ENCODE measurements around the gene TRABD2B.

Gene TRABD2B

GRCh38 chr1:47919113-47919833 lies 77.9 kb downstream of the TRABD2B start:
- 68% methylated on average over 3 of the region's 3 CpGs for WGBS
- H3K4me2 ChIP-seq (ENCODE audit: low read length, poor library complexity, severe bottlenecking) = no peak overlapping the region
- no peak overlapping the region for H2BK5ac ChIP-seq (ENCODE audit: low read depth, low read length, poor library complexity, severe bottlenecking)

GRCh38 chr1:47918257-47918867 lies 78.8 kb downstream of the TRABD2B start:
- Histone ChIP-seq H3K23ac (ENCODE audit: low read length in 2 of 2) (no peak overlapping the region), H3K4me2 (ENCODE audit: low read length, poor library complexity, severe bottlenecking) (no peak overlapping the region), H3K14ac (ENCODE audit: low read length in 2 of 2) (no peak overlapping the region), H3K36me3 (ENCODE audit: control insufficient read depth in 1 of 2, insufficient read depth in 2 of 2, low read depth in 1 of 2, low read length in 2 of 2) (no peaks in the 10 kb centered on the region), H3K9ac (ENCODE audit: low read length) (no peak overlapping the region), H3K18ac (ENCODE audit: low read depth in 1 of 2, low read length in 2 of 2) (no peak overlapping the region), H3K4me3 (ENCODE audit: insufficient read depth in 1 of 2, low read depth in 1 of 2, low read length in 2 of 2) (no peak overlapping the region), H2AFZ (ENCODE audit: low read depth, low read length) (no peak overlapping the region), H2BK5ac (ENCODE audit: low read depth, low read length, poor library complexity, severe bottlenecking) (no peak overlapping the region), H2AK5ac (ENCODE audit: low read length, severe bottlenecking) (no peak overlapping the region), H3K4ac (ENCODE audit: low read depth in 1 of 2, low read length in 2 of 2) (no peak overlapping the region), H3K27ac (ENCODE audit: low read length, poor library complexity, severe bottlenecking) (no peak overlapping the region), H3K27me3 (ENCODE audit: control insufficient read depth in 1 of 2, insufficient read depth in 1 of 2, low read length in 2 of 2) (peaks cover 0 to 14% of the 10 kb centered on the region in 2 experiments), H2BK120ac (ENCODE audit: low read depth, low read length) (no peak overlapping the region), H2BK15ac (ENCODE audit: low read depth, poor library complexity, severe bottlenecking) (no peak overlapping the region), H3K79me1 (replicated peaks; ENCODE audit: low read length, poor library complexity, severe bottlenecking) (no peaks in the 10 kb centered on the region), H2BK12ac (ENCODE audit: low read length in 2 of 2) (no peak overlapping the region), H4K8ac (ENCODE audit: low read length) (no peak overlapping the region), H3K4me1 (ENCODE audit: control insufficient read depth, insufficient read depth, low read depth, low read length) (no peaks in the 10 kb centered on the region), H3K9me3 (ENCODE audit: control insufficient read depth, low read length) (no peaks in the 10 kb centered on the region), H4K91ac (ENCODE audit: low read length) (no peak overlapping the region)
- WGBS = 65% methylated on average over 8 of the region's 8 CpGs
- DNase-seq = no peak

More at GRCh38 chr1:47919113-47919833, 77.9 kb downstream of the TRABD2B start:
- no peak overlapping the region for H4K8ac ChIP-seq (ENCODE audit: low read length)
- H2BK120ac ChIP-seq (ENCODE audit: low read depth, low read length) = no peak overlapping the region
- H3K27me3 ChIP-seq (ENCODE audit: control insufficient read depth in 1 of 2, insufficient read depth in 1 of 2, low read length in 2 of 2) = peaks cover 0 to 11% of the 10 kb centered on the region in 2 experiments
- H3K4me1 ChIP-seq (ENCODE audit: control insufficient read depth, insufficient read depth, low read depth, low read length) = no peaks in the 10 kb centered on the region
- H3K4me3 ChIP-seq (ENCODE audit: insufficient read depth in 1 of 2, low read depth in 1 of 2, low read length in 2 of 2) = no peak overlapping the region
- H3K23ac ChIP-seq (ENCODE audit: low read length in 2 of 2) = no peak overlapping the region
- DNase-seq = no peak
- no peak overlapping the region for H3K9ac ChIP-seq (ENCODE audit: low read length)
- no peak overlapping the region for H3K4ac ChIP-seq (ENCODE audit: low read depth in 1 of 2, low read length in 2 of 2)
- no peak overlapping the region for H2AK5ac ChIP-seq (ENCODE audit: low read length, severe bottlenecking)
- H3K79me1 ChIP-seq (replicated peaks; ENCODE audit: low read length, poor library complexity, severe bottlenecking) = no peaks in the 10 kb centered on the region
- H2AFZ ChIP-seq (ENCODE audit: low read depth, low read length) = no peak overlapping the region
- no peak overlapping the region for H2BK15ac ChIP-seq (ENCODE audit: low read depth, poor library complexity, severe bottlenecking)
- H3K9me3 ChIP-seq (ENCODE audit: control insufficient read depth, low read length) = no peaks in the 10 kb centered on the region
- no peaks in the 10 kb centered on the region for H3K36me3 ChIP-seq (ENCODE audit: control insufficient read depth in 1 of 2, insufficient read depth in 2 of 2, low read depth in 1 of 2, low read length in 2 of 2)
- no peak overlapping the region for H4K91ac ChIP-seq (ENCODE audit: low read length)
- H3K18ac ChIP-seq (ENCODE audit: low read depth in 1 of 2, low read length in 2 of 2) = no peak overlapping the region
- H3K14ac ChIP-seq (ENCODE audit: low read length in 2 of 2) = no peak overlapping the region
- H2BK12ac ChIP-seq (ENCODE audit: low read length in 2 of 2) = no peak overlapping the region
- no peak overlapping the region for H3K27ac ChIP-seq (ENCODE audit: low read length, poor library complexity, severe bottlenecking)

DNA sequence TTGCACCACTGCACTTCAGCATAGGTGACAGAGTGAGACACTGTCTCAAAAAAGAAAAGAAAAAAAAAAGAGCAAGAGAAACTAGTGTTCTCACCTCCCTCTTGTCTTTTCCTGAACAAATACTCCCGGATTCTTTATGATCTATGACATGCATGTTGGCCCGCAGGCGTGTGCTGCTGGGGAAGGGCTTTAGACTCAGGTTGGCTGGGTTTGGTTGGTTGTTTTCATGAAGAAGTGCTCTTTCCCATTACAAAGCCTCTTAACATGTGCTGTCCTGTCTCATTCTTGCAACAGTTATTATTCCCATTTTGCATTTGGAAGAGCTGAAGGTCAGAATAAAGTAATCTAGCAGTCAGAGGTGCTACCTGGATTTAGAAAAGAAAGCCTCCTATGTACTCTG lies 79.5 kb downstream of the TRABD2B start:
- Histone ChIP-seq H3K4me3 (ENCODE audit: insufficient read depth in 1 of 2, low read depth in 1 of 2, low read length in 2 of 2) (no peak overlapping the region), H3K18ac (ENCODE audit: low read depth in 1 of 2, low read length in 2 of 2) (no peak overlapping the region), H3K27me3 (ENCODE audit: control insufficient read depth in 1 of 2, insufficient read depth in 1 of 2, low read length in 2 of 2) (peaks cover 0 to 15% of the 10 kb centered on the region in 2 experiments), H2BK15ac (ENCODE audit: low read depth, poor library complexity, severe bottlenecking) (no peak overlapping the region), H2BK120ac (ENCODE audit: low read depth, low read length) (no peak overlapping the region), H3K4me1 (ENCODE audit: control insufficient read depth, insufficient read depth, low read depth, low read length) (no peaks in the 10 kb centered on the region), H2AK5ac (ENCODE audit: low read length, severe bottlenecking) (no peak overlapping the region), H3K9me3 (ENCODE audit: control insufficient read depth, low read length) (no peaks in the 10 kb centered on the region), H4K8ac (ENCODE audit: low read length) (no peak overlapping the region), H2BK12ac (ENCODE audit: low read length in 2 of 2) (no peak overlapping the region), H3K36me3 (ENCODE audit: control insufficient read depth in 1 of 2, insufficient read depth in 2 of 2, low read depth in 1 of 2, low read length in 2 of 2) (no peaks in the 10 kb centered on the region), H4K91ac (ENCODE audit: low read length) (no peak overlapping the region), H3K9ac (ENCODE audit: low read length) (no peak overlapping the region), H3K79me1 (replicated peaks; ENCODE audit: low read length, poor library complexity, severe bottlenecking) (no peaks in the 10 kb centered on the region), H3K4ac (ENCODE audit: low read depth in 1 of 2, low read length in 2 of 2) (no peak overlapping the region), H3K4me2 (ENCODE audit: low read length, poor library complexity, severe bottlenecking) (no peak overlapping the region), H3K23ac (ENCODE audit: low read length in 2 of 2) (no peak overlapping the region), H2AFZ (ENCODE audit: low read depth, low read length) (no peak overlapping the region), H2BK5ac (ENCODE audit: low read depth, low read length, poor library complexity, severe bottlenecking) (no peak overlapping the region), H3K14ac (ENCODE audit: low read length in 2 of 2) (no peak overlapping the region), H3K27ac (ENCODE audit: low read length, poor library complexity, severe bottlenecking) (no peak overlapping the region)
- DNase-seq = no peak
- WGBS = 73% methylated on average over 3 of the region's 3 CpGs

GRCh38 chr1:47915677-47916353 lies 81.4 kb downstream of the TRABD2B start:
- Histone ChIP-seq H2BK120ac (ENCODE audit: low read depth, low read length) (no peak overlapping the region), H4K8ac (ENCODE audit: low read length) (no peak overlapping the region), H4K91ac (ENCODE audit: low read length) (no peak overlapping the region), H3K23ac (ENCODE audit: low read length in 2 of 2) (no peak overlapping the region), H2AK5ac (ENCODE audit: low read length, severe bottlenecking) (no peak overlapping the region), H3K4me3 (ENCODE audit: insufficient read depth in 1 of 2, low read depth in 1 of 2, low read length in 2 of 2) (no peak overlapping the region), H2AFZ (ENCODE audit: low read depth, low read length) (no peak overlapping the region), H3K14ac (ENCODE audit: low read length in 2 of 2) (peak overlapping the region in 1 of 2 experiments; percentile 18), H3K4me1 (ENCODE audit: control insufficient read depth, insufficient read depth, low read depth, low read length) (no peaks in the 10 kb centered on the region), H3K79me1 (replicated peaks; ENCODE audit: low read length, poor library complexity, severe bottlenecking) (no peaks in the 10 kb centered on the region), H3K4me2 (ENCODE audit: low read length, poor library complexity, severe bottlenecking) (no peak overlapping the region), H3K9ac (ENCODE audit: low read length) (no peak overlapping the region), H3K18ac (ENCODE audit: low read depth in 1 of 2, low read length in 2 of 2) (no peak overlapping the region), H3K4ac (ENCODE audit: low read depth in 1 of 2, low read length in 2 of 2) (no peak overlapping the region), H2BK15ac (ENCODE audit: low read depth, poor library complexity, severe bottlenecking) (no peak overlapping the region), H3K27ac (ENCODE audit: low read length, poor library complexity, severe bottlenecking) (no peak overlapping the region), H3K36me3 (ENCODE audit: control insufficient read depth in 1 of 2, insufficient read depth in 2 of 2, low read depth in 1 of 2, low read length in 2 of 2) (no peaks in the 10 kb centered on the region), H3K9me3 (ENCODE audit: control insufficient read depth, low read length) (no peaks in the 10 kb centered on the region), H2BK12ac (ENCODE audit: low read length in 2 of 2) (no peak overlapping the region), H3K27me3 (ENCODE audit: control insufficient read depth in 1 of 2, insufficient read depth in 1 of 2, low read length in 2 of 2) (peaks cover 4 to 8% of the 10 kb centered on the region in 2 experiments), H2BK5ac (ENCODE audit: low read depth, low read length, poor library complexity, severe bottlenecking) (no peak overlapping the region)
- WGBS = 67% methylated on average over 13 of the region's 13 CpGs
- no peak for DNase-seq
